GM21786 (cell line): ENCODE measurements around the gene TLE2.
"Not testable (repeated sequence)": the region's sequence is repeated elsewhere in the genome, so short reads cannot be mapped to it uniquely, and the experiment has no call there.

Source experiments
- ATAC-seq: cut with Tn5 transposase; IDR thresholded peaks from one replicate; pipeline ENCODE4 v1.9.1; 2021; ENCODE audit not compliant: unreplicated experiment

Gene TLE2

GRCh38 chr19:3038214-3038613, 9.1 kb upstream of the TLE2 start:
- ATAC-seq, result no peak

DNA sequence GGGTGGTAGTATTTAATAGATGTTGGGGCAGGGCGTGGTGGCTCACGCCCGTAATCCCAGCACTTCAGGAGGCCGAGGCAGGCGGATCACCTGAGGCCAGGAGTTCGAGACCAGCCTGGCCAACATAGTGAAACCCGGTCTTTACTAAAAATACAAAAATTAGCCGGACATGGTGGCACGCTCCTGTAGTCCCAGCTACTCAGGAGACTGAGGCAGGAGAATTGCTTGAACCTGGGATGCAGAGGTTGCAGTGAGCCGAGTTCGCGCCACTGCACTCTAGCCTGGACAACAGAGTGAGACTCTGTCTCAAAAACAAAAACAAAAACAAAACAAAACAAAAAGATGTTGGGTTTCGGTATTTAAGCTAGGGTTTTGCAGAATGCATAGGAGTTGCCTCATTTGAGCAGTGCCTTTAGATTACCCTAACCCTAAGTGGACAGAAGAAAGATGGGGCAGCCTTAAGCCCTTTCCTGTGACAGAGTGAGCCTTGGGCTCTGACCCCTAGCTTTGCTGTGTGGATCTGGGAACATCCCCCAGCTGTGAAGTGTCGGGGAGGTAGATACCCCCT, 8.0 kb upstream of the TLE2 start:
- not testable (repeated sequence) for ATAC-seq

DNA sequence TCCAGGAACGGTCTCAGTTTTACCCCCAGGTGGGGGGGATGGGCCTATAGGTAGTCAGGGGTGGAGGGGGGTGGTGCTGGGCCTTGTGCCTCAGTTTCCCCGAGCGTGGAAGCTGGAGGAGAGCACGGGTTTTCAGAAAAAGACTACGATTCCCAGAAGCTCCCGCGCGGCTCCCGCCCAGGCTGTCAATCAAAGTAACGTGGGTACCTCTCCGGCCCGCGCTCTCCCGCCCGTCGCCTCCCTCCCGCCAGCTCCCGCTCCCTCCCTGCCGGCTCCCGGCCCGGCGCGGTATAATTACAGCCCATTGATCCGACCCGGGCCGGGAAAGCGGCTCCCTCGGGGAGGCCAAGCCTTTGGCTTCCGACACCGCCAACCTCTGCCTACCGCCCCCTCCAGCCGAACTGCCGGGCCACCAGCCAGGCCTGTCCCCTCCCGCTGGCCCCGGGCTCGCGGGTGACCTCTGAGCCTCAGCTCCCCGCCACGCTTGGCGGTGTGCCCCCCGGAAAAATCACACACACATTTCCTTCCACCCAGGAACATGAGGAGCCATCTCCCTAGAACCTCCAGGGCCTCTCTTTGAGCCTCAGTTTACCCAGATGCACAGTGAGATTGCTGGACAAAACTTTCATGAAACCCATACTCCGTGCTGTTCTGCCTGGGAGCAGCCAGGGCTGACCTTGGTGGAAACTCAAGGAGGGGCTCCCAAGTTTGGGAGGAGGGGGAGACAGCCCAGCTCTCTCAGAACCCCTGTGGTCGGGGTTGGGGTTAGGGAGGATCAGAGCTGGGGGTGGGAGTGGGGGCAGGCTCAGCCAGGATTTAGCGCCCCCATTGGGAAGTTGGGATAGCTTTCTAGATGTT, 7.3 kb upstream of the TLE2 start:
- ATAC-seq, result peak; percentile 39

GRCh38 chr19:3035542-3036118, 6.5 kb upstream of the TLE2 start:
- peak; percentile 86 for ATAC-seq

DNA sequence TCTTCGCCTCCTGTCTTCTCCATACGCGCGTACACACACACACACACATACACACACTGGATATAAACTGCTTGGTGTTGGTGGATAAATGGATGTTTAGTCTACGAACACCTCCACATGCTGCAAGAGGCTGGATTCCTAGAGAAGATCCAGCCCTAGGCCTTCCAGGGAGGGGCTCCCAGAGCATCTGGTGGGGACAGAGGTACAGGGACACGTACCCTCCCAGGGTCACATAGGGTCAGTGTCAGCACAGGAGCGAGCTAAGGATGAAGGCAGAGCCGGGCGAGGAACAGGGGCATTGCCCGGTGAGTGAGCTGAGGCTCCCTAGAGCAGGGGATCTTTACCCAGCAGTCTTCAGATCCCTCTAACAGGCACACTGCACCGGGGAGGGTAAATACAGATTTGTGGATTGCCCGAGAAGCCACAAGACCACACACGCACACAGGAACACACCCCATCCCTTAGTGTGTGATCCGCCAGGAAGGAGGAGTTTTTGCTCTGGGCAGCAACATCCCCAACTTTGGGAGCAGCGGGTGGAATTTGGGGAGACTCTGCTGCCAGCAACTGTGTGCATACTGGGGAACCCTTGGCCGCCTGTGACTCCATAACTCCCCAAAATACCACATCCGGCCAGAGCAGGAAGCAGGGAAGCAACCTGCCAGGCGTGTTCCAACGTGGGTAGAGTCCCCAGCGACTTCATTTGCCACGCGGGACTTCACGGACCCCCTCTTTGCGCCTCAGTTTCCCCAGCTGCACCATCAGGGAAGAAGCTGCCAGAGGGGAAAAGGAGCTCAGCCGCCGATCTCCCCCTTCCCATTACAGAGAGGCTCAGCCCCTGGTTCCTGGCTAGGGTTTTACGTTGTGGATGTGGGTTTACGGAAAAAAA, 5.8 kb upstream of the TLE2 start:
- no peak for ATAC-seq

DNA sequence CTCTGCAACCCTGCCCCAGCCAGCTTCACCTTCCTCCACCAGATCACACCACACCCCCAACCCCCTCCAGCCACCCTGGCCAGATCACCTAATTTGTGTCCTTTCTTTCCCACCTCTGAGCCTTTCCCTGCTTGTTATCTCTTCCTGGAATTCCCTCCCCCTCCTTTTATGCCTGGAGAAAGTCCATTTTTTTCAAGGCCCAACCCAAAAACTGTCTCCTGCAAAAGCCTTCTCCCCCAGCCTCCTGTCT, 5.3 kb upstream of the TLE2 start:
- ATAC-seq, result no peak

DNA sequence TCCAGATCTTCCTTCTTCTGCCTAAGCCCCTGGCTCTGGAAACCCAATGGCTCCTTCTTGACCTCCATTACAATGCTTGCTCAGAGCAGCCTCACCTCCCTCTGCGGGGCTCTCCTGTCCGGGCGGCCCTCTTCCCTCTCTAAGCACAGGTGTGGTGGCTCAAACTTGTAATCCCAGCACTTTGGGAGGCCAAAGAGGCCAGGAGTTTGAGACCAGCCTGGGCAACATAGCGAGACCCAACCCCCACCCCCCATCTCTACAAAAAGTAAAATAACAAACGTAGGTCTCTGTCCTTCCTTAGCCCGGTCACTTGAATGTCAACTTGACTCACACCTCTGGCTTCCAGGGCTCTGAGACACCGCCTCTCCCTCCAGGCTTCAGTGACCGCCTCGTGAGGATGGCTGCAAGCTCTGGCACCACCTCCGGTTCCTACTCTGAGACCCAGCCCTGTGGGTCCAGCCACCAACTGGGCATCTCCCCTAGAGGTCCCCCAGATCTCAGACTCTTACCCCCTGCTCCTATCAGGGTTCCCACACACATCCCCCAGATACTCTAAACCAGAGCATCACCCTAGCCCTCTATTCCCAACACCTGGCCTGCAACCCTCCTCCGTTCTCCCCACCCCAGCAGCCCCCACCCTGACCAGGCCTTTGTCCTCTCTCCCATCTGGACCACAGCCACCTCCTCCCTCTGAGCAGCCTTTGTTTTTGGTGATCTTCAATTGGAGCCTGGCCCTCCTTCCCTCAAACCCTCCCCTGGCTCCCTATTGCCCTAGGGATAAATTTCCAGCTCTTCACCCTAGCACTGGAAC, 4.7 kb upstream of the TLE2 start:
- ATAC-seq, result no peak

GRCh38 chr19:3031607-3031867, 2.5 kb upstream of the TLE2 start:
- ATAC-seq, result no peak

DNA sequence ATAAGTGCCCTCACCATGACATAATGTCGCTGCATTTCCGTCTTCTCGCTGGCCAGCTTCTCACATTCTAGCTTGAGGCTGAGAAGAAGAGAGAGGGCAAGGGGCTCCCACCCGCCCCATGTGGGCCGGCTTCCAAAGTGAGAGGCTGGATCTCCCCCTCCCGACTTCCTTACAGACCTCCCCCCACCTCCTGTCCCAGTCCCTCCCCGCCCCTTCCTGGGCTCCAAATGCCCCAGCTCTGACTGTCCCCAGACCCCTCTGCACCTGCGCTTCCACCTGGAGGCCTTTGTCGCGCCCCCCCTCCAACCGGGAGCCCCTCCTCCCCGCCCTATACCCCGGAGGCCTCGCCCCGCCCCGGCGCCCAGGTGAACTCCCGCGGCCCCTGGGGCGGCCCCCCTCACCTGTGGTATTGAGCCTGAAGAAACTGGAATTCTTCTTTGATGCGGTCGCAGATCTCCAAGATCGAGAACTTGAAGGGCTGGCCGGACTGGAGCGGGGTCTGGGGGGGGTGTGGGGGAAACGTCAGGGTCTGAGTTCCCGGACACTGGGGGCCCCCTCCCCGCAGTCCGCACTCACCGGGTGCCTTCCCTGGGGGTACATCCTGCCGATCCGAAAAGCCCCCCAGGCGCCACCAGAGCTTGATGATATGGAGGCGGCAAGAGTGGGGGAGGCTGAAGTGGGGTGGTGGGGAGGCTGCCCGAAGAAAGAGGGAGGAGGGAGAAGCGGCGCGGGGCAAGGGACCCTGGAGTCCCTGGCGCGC, 595 bp downstream of the TLE2 start:
- no peak for ATAC-seq

GRCh38 chr19:3027981-3028304, 1.1 kb downstream of the TLE2 start:
- no peak for ATAC-seq

DNA sequence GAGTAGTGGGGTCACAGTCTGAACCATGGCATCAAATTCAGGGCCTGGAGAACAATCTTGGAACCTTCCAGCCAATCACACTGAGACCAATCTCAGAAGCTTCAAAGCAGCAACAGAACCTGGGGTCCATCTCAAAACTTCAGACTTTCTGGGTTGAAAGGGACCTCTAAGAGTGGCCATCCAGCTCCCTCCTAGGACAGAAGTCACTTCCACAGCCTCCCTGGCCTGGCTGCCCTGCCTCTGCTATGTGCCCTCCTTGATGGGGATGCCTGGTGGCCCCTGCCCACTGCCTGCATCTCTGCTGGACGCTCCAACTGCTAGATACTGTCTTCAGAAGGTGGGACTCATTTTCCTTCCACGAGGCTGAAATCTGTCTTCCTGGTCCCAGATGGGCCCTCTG, 1.8 kb downstream of the TLE2 start:
- ATAC-seq, result no peak

DNA sequence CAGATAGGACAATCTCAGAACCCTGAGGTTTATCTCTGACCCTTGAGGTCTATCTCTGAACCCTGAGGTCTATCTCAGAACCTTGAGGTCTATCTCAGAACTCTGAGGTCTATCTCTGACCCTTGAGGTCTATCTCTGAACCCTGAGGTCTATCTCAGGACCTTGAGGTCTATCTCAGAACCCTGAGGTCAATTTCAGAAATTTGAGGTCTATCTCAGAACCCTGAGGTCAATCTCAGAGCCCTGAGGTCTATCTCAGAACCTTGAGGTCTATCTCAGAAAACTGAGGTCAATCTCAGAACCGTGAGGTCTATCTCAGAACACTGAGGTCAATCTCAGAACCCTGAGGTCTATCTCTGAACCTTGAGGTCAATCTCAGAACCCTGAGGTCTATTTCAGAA, 2.3 kb downstream of the TLE2 start:
- ATAC-seq, result no peak

DNA sequence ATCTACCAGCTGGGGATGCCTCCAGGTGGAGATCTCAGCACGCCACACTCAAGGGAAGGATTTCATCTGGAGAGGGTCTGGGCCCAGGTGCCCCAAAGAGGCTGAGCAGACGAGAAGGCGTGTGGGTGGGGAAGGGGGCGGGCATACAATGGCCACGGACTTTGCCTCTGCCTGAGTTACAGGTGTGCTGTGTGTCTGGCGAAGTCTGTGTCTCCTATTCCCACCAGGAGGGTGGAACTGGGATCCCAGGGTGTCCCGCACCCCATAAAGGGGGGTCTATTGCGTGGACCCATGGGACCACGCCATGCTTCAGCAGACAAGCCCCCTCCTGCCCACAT, 3.6 kb downstream of the TLE2 start:
- no peak for ATAC-seq

GRCh38 chr19:3024870-3025548, 4.1 kb downstream of the TLE2 start:
- ATAC-seq, result no peak

DNA sequence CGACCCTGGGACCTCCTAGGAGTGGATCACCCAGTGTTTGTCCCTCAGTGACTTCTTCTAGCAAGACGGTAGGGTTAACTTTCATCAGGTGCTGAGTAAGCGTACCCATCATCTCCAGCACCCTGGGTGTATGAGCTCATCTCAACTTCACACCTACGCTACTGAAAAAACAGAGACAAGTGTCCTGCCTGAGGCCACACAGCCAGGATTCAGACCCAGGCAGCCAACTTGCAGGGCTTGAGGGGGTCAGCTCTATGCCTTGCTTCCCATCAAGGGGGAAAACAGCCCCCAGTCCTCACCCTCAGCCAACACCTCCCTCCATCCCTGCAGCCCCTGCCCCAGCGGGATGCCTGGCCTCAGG, 4.6 kb downstream of the TLE2 start:
- no peak for ATAC-seq

GRCh38 chr19:3020321-3020960, 8.6 kb downstream of the TLE2 start:
- ATAC-seq, result no peak

DNA sequence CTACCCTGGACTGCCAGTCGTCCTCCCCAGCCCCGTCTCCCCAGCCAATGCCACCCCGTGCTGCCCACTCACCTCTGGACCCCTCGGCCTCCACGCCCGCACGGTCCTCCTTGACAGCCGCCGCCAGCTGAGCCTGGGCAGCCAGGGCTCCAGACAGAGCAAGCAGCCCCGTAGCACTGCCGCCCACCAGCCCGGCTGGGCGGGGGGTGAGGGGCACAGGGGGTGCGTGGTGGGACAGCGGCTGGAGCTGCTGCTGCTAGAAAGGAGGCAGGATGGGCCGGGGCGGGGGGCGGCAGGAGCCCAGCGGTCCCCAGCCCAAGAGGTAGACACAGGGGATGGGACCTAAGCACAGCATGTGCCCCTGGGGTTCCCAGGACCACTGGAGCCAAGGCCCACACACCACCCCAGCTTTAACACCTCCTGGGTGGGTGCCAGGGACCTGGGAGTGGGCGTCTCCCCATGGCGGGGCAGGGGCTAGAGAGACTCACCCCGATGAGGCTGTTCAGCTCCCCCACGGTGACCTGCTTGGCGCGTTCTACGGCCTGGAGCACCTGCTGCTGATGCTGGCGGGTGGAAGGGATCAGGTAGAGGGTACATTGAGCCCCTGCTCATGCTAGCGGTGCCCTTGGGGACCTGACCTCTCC, 9.7 kb downstream of the TLE2 start:
- no peak for ATAC-seq

DNA sequence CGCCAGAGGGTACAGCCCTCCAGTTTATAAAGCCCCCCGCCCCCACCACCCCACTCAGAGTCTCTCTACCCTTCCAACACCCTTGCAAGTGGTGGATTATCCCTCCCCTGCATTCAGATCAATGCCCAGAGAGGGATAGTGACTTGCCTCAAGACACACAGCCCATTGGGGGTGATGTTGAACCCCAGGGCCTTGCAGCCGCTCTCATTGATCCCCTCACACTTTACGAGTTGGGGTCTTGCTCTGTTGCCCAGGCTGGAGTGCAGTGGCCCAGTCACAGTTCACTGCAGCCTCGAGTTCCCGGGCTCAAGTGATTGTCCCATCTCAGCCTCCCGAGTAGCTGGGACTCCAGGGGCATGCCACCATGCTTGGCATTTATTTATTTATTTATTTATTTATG, 11.2 kb downstream of the TLE2 start:
- ATAC-seq, result no peak
